Measurements from ENCODE around the gene SPDL1.

SPDL1 gene

GRCh38 chr5:169583101-169583423 is 511 bp upstream of the SPDL1 start:
- TF ChIP-seq CTCF (IDR thresholded peaks at IDR 0.05; ENCODE audit: control insufficient read depth, extremely low read depth, insufficient read depth): no peak
- DNase-seq (ENCODE audit: low read depth): no peak
- peak overlapping the region; percentile 89 for H3K4me3 ChIP-seq (ENCODE audit: low read depth, low read length)

- H3K4me3 ChIP-seq (ENCODE audit: low read depth, low read length): peak overlapping the region; percentile 89
- DNase-seq (ENCODE audit: low read depth): no peak
- no peak for TF ChIP-seq CTCF (IDR thresholded peaks at IDR 0.05; ENCODE audit: control insufficient read depth, extremely low read depth, insufficient read depth)
These were observed 1.5 kb downstream of the SPDL1 start for GRCh38 chr5:169584998-169585451.

- DNase-seq (ENCODE audit: low read depth): no peak
- no peak for TF ChIP-seq CTCF (IDR thresholded peaks at IDR 0.05; ENCODE audit: control insufficient read depth, extremely low read depth, insufficient read depth)
- H3K4me3 ChIP-seq (ENCODE audit: low read depth, low read length): no peak overlapping the region
These were observed 7.0 kb downstream of the SPDL1 start for GRCh38 chr5:169590602-169591001.

- no peak for TF ChIP-seq CTCF (IDR thresholded peaks at IDR 0.05; ENCODE audit: control insufficient read depth, extremely low read depth, insufficient read depth)
- DNase-seq (ENCODE audit: low read depth): no peak
- no peak overlapping the region for H3K4me3 ChIP-seq (ENCODE audit: low read depth, low read length)
These were observed 8.1 kb downstream of the SPDL1 start for GRCh38 chr5:169591636-169592035.

- H3K4me3 ChIP-seq (ENCODE audit: low read depth, low read length): no peak overlapping the region
- no peak for DNase-seq (ENCODE audit: low read depth)
- no peak for TF ChIP-seq CTCF (IDR thresholded peaks at IDR 0.05; ENCODE audit: control insufficient read depth, extremely low read depth, insufficient read depth)
These were observed 9.5 kb downstream of the SPDL1 start for GRCh38 chr5:169592937-169593650.

- no peak for TF ChIP-seq CTCF (IDR thresholded peaks at IDR 0.05; ENCODE audit: control insufficient read depth, extremely low read depth, insufficient read depth)
- DNase-seq (ENCODE audit: low read depth): no peak
- no peak overlapping the region for H3K4me3 ChIP-seq (ENCODE audit: low read depth, low read length)
These were observed 11.7 kb downstream of the SPDL1 start for GRCh38 chr5:169595172-169595820.

All from LNCaP clone FGC (cell line).